HEK293 (cell line): ENCODE data around the gene TOPORS.

Experiments
- KLF1 ChIP-seq: fragments of 450-650 bp; formaldehyde crosslinking; IDR thresholded peaks from 2 replicates; pipeline ENCODE4 v1.5.1; 2016; ENCODE audit warnings: missing biosample characterization, missing genetic modification characterization
- KLF16 ChIP-seq: fragments of 450-650 bp; formaldehyde crosslinking; IDR thresholded peaks from 2 replicates; pipeline ENCODE4 v1.5.1; 2017; ENCODE audit warnings: missing biosample characterization, missing genetic modification characterization
- REST ChIP-seq: fragments of 450-650 bp; formaldehyde crosslinking; IDR thresholded peaks from 2 replicates; pipeline ENCODE4 v1.5.1; 2016; ENCODE audit warnings: missing biosample characterization, missing genetic modification characterization
- ZNF311 ChIP-seq: fragments of 450-650 bp; formaldehyde crosslinking; IDR thresholded peaks from 2 replicates; pipeline ENCODE4 v1.5.1; 2017; ENCODE audit warnings: missing biosample characterization, missing genetic modification characterization, borderline replicate concordance
- ZNF596 ChIP-seq: fragments of 450-650 bp; IDR thresholded peaks from 2 replicates; pipeline ENCODE4 v1.5.0; 2018; ENCODE audit warnings: missing biosample characterization, mild to moderate bottlenecking, missing genetic modification characterization, moderate library complexity
- TF ChIP-seq, protein P1 (sequence below): fragments of 450-650 bp; formaldehyde crosslinking; IDR thresholded peaks from 2 replicates; pipeline ENCODE4 v1.5.1; 2016; ENCODE audit warnings: missing biosample characterization, missing genetic modification characterization
- TF ChIP-seq, protein P2 (sequence below): fragments of 450-650 bp; formaldehyde crosslinking; IDR thresholded peaks from 2 replicates; pipeline ENCODE4; 2016; ENCODE audit warnings: missing biosample characterization, missing genetic modification characterization
- TF ChIP-seq, protein P3 (sequence below): fragments of 450-650 bp; formaldehyde crosslinking; IDR thresholded peaks from 2 replicates; pipeline ENCODE4 v1.5.1; 2016; ENCODE audit warnings: missing biosample characterization, missing genetic modification characterization

DNA sequence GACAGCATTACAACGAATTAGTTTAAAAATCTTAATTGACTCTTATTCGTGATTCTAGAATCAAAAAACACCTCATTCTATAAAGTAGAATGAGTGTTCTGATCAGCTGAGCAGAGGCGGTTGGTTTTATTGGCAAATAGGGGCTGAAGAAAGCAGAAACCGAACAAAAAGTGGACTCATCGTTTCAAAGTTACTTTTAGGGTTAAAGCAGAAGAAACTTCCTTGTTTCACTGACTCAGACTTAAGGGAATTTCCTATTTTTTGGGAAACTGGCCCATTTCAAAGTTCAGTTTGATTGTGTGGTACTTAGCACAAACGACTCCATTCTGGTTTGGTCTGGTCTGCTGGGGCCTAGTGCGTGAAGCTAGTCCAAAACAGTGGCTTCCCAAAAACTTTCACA, 21.4 kb upstream of the TOPORS start:
- TF ChIP-seq ZNF311 (tag by site-specific recombination) (no peak), REST (no peak), KLF16 (tag by site-specific recombination) (no peak), ZNF596 (tag by site-specific recombination) (no peak), KLF1 (tag by site-specific recombination) (no peak)
- TF ChIP-seq, protein P1, sequence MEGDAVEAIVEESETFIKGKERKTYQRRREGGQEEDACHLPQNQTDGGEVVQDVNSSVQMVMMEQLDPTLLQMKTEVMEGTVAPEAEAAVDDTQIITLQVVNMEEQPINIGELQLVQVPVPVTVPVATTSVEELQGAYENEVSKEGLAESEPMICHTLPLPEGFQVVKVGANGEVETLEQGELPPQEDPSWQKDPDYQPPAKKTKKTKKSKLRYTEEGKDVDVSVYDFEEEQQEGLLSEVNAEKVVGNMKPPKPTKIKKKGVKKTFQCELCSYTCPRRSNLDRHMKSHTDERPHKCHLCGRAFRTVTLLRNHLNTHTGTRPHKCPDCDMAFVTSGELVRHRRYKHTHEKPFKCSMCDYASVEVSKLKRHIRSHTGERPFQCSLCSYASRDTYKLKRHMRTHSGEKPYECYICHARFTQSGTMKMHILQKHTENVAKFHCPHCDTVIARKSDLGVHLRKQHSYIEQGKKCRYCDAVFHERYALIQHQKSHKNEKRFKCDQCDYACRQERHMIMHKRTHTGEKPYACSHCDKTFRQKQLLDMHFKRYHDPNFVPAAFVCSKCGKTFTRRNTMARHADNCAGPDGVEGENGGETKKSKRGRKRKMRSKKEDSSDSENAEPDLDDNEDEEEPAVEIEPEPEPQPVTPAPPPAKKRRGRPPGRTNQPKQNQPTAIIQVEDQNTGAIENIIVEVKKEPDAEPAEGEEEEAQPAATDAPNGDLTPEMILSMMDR (tag by site-specific recombination) = no peak
- TF ChIP-seq, protein P2, sequence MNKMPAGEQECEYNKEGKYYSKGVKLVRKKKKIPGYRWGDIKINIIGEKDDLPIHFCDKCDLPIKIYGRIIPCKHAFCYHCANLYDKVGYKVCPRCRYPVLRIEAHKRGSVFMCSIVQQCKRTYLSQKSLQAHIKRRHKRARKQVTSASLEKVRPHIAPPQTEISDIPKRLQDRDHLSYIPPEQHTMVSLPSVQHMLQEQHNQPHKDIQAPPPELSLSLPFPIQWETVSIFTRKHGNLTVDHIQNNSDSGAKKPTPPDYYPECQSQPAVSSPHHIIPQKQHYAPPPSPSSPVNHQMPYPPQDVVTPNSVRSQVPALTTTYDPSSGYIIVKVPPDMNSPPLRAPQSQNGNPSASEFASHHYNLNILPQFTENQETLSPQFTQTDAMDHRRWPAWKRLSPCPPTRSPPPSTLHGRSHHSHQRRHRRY (tag by site-specific recombination) = no peak
- TF ChIP-seq, protein P3, sequence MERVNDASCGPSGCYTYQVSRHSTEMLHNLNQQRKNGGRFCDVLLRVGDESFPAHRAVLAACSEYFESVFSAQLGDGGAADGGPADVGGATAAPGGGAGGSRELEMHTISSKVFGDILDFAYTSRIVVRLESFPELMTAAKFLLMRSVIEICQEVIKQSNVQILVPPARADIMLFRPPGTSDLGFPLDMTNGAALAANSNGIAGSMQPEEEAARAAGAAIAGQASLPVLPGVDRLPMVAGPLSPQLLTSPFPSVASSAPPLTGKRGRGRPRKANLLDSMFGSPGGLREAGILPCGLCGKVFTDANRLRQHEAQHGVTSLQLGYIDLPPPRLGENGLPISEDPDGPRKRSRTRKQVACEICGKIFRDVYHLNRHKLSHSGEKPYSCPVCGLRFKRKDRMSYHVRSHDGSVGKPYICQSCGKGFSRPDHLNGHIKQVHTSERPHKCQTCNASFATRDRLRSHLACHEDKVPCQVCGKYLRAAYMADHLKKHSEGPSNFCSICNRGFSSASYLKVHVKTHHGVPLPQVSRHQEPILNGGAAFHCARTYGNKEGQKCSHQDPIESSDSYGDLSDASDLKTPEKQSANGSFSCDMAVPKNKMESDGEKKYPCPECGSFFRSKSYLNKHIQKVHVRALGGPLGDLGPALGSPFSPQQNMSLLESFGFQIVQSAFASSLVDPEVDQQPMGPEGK (tag by site-specific recombination) = no peak
